Measurements from ENCODE around the gene SPNS2. TPM values are rescaled to one million over a fixed set of nuclear protein-coding genes. Genes with fewer than 3 reads are reported as not detected.

The SPNS2 gene
- total RNA-seq, 1 experiment from 2014 or later: 0.33 TPM

- H3K4ac ChIP-seq (ENCODE audit: low read depth, low read length): no peak overlapping the region
- WGBS (ENCODE audit: extremely low coverage, insufficient read length, low lambda C conversion rate): no CpG with 5 or more reads among the region's 3 CpGs
- no peak overlapping the region for H2BK120ac ChIP-seq (ENCODE audit: low read depth, low read length, poor library complexity, severe bottlenecking)
- no peaks in the 10 kb centered on the region for H3K23me2 ChIP-seq (ENCODE audit: insufficient read length, low read depth, low read length, poor library complexity, severe bottlenecking)
- Mint-ChIP-seq H3K4me3 (no peak overlapping the region; a peak in 1 of 5 replicates), H3K36me3 (ENCODE audit: insufficient read depth in 1 of 3, low read depth in 3 of 3) (no peaks in the 10 kb centered on the region), H3K9me3 (no peaks in the 10 kb centered on the region; a peak in 1 of 5 replicates), H3K27ac (0 out of 7 replicates have a peak overlapping the region, but pooled peaks of 1 of the 3 experiments have one; percentile 34), H3K4me1 (peaks cover 13 to 14% of the 10 kb centered on the region in 2 experiments), H3K27me3 (ENCODE audit: low read depth) (peaks cover 35% of the 10 kb centered on the region)
- H2BK15ac ChIP-seq (ENCODE audit: low read depth, low read length): no peak overlapping the region
- H4K91ac ChIP-seq (ENCODE audit: insufficient read length, low read depth, low read length): no peak overlapping the region
- H4K8ac ChIP-seq (replicated peaks; ENCODE audit: insufficient read length, low read depth, low read length): no peak overlapping the region
- no peaks in the 10 kb centered on the region for H3K9me3 ChIP-seq (ENCODE audit: control insufficient read depth, low read depth, low read length)
- H3K4me2 ChIP-seq (ENCODE audit: insufficient read depth, insufficient read length, low read length): no peak overlapping the region
- no peak overlapping the region for H2AK5ac ChIP-seq (ENCODE audit: insufficient read length, low read length)
- no peak overlapping the region for H4K5ac ChIP-seq (ENCODE audit: insufficient read length, low read depth, low read length)
- H3K9ac ChIP-seq (ENCODE audit: extremely low read depth, insufficient read length, low read length): no peak overlapping the region
- no peak overlapping the region for H2BK5ac ChIP-seq (ENCODE audit: insufficient read length, low read length)
- no peak for TF ChIP-seq CTCF (conservative IDR thresholded peaks at IDR 0.05)
- no peaks in the 10 kb centered on the region for H3K4me1 ChIP-seq (ENCODE audit: insufficient read depth, low read length)
- H3K14ac ChIP-seq (ENCODE audit: insufficient read depth, low read length): no peak overlapping the region
- DNase-seq: no peak
- H3K27me3 ChIP-seq (ENCODE audit: insufficient read depth, low read length): no peaks in the 10 kb centered on the region
- no peak overlapping the region for H3K23ac ChIP-seq (ENCODE audit: insufficient read length, low read depth, low read length)
- no peak overlapping the region for H2BK20ac ChIP-seq (ENCODE audit: low read depth, low read length, poor library complexity, severe bottlenecking)
- no peak overlapping the region for H2AFZ ChIP-seq (ENCODE audit: low read length)
- H3K27ac ChIP-seq (ENCODE audit: insufficient read length, low read depth, low read length): no peak overlapping the region
- no peak overlapping the region for H2BK12ac ChIP-seq (ENCODE audit: insufficient read length, low read depth, low read length)
- no peaks in the 10 kb centered on the region for H3K79me1 ChIP-seq (ENCODE audit: insufficient read depth, low read depth, low read length, poor library complexity, severe bottlenecking)
- no peak overlapping the region for H3K56ac ChIP-seq (ENCODE audit: insufficient read length, low read depth, low read length)
- no peak overlapping the region for H3T11ph ChIP-seq (ENCODE audit: low read length)
- H3K18ac ChIP-seq (ENCODE audit: insufficient read length, low read depth, low read length): no peak overlapping the region
- H4K20me1 ChIP-seq (ENCODE audit: control insufficient read depth, insufficient read depth, insufficient read length): no peaks in the 10 kb centered on the region
- H3K79me2 ChIP-seq (ENCODE audit: insufficient read depth, low read length): no peaks in the 10 kb centered on the region
Measured at GRCh38 chr17:4508207-4508606, 9.5 kb downstream of the SPNS2 start.
